SU-DHL-6 (cell line): Measurements from ENCODE around the gene TMEM37.

ENCODE experiments used
- H2AFZ ChIP-seq: fragments of 200-600 bp; sonication (generic); 2 replicates; pipeline ENCODE4 v1.6.1; 2014; ENCODE audit warnings: low read depth, mild to moderate bottlenecking, moderate library complexity, mixed read lengths, antibody characterized with exemption, low read length; ENCODE audit not compliant: severe bottlenecking
- H3F3A ChIP-seq: fragments of 200-600 bp; shearing (Covaris generic); 2 replicates; pipeline ENCODE4 v1.6.0; 2016; ENCODE audit warnings: antibody characterized with exemption, mild to moderate bottlenecking; ENCODE audit not compliant: insufficient read depth
- H3K27ac ChIP-seq: fragments of 200-600 bp; sonication (generic); 2 replicates; pipeline ENCODE4 v1.5.1; 2016; ENCODE audit warnings: low read depth, mild to moderate bottlenecking, low read length, moderate library complexity, mixed read lengths
- H3K27me3 ChIP-seq: fragments of 200-600 bp; sonication (generic), shearing (Covaris generic); 2 replicates; pipeline ENCODE4 v1.6.0; 2014; ENCODE audit warnings: mild to moderate bottlenecking, low read length
- H3K36me3 ChIP-seq: fragments of 200-600 bp; sonication (generic); 2 replicates; pipeline ENCODE4 v1.6.1; 2014; ENCODE audit warnings: mild to moderate bottlenecking, low read length, mixed read lengths
- H3K4me2 ChIP-seq: fragments of 300-600, 200-600 bp; shearing (Covaris generic), sonication (generic); 2 replicates; pipeline ENCODE4 v1.6.0; 2014; ENCODE audit warnings: low read length, low read depth, mild to moderate bottlenecking; ENCODE audit not compliant: poor library complexity, severe bottlenecking
- H3K4me3 ChIP-seq: fragments of 200-600 bp; sonication (generic); 2 replicates; pipeline ENCODE4 v1.5.1; 2014; ENCODE audit warnings: antibody characterized with exemption, low read length, mild to moderate bottlenecking, mixed read lengths; ENCODE audit not compliant: insufficient read depth, poor library complexity, severe bottlenecking
- H3K79me2 ChIP-seq: fragments of 200-600 bp; sonication (generic); 2 replicates; pipeline ENCODE4 v1.6.1; 2014; ENCODE audit warnings: mild to moderate bottlenecking, low read length, moderate library complexity; ENCODE audit not compliant: insufficient read depth
- H3K9ac ChIP-seq: fragments of 200-600 bp; sonication (generic); 2 replicates; pipeline ENCODE4 v1.7.0; 2014; ENCODE audit warnings: mild to moderate bottlenecking, low read length
- H3K9me2 ChIP-seq: fragments of 200-600 bp; sonication (generic); replicated peaks from 2 replicates; pipeline ENCODE4 v1.6.1; 2014; ENCODE audit warnings: low read length; ENCODE audit not compliant: insufficient read depth
- H3K9me3 ChIP-seq: fragments of 200-600 bp; sonication (generic); 2 replicates; pipeline ENCODE4 v1.6.1; 2014; ENCODE audit warnings: low read length, mixed read lengths; ENCODE audit not compliant: insufficient read depth
- H4K20me1 ChIP-seq: fragments of 200-600 bp; sonication (generic); 2 replicates; pipeline ENCODE4 v1.6.1; 2014; ENCODE audit warnings: low read depth, mild to moderate bottlenecking, antibody characterized with exemption, low read length, moderate library complexity, mixed read lengths
- EZH2phosphoT487 ChIP-seq: fragments of 200-600 bp; sonication (generic), shearing (Covaris generic); conservative IDR thresholded peaks from 2 replicates; pipeline ENCODE4 v1.6.1; 2018; ENCODE audit warnings: mild to moderate bottlenecking, antibody characterized with exemption, low read length, moderate library complexity, mixed read lengths
- TF ChIP-seq, protein P1 (sequence below): fragments of 200-600 bp; sonication (generic); IDR thresholded peaks from one replicate; pipeline ENCODE4 v1.5.1; 2017; ENCODE audit warnings: antibody characterized with exemption, mild to moderate bottlenecking, low read length, moderate library complexity; ENCODE audit not compliant: insufficient read depth, poor library complexity, severe bottlenecking

The TMEM37 gene

DNA sequence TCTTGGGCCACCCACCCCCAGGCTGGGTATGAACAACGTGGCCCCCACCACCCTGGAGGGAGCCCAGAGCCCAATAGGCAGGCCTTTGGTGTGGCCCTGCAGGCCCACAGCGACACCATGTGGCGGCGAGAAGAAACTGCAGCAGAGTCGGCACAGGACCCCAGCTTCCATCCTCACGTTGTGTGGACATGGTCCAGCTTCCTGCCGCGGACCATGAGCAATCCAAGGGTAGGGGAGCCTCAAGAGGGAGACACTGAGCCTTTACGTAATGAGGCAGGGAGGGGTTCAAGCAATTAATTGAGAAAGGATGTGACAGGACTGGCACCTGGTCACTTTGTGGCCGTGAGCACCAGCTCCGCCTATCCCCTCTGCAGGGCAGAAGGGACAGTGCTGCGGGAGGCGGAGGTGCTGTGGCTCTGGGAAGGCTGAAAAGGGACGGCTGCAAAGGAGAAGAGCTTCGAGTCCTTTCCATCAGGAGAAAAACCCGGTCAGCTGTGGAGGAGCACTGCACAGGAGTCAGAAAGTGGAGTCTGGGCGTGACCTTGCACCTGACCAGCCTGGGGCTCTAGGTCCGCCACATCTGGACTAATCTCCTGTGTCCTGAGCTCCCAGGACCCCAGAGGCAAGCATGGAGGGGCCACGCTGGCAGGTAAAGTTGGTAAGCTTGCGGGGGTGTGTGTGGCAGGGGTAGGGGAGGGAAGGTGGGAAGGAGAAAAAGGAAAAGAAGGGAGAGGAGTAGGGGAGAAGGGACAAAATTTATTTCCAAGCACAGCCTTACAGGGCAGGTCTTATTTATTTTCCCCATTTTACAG lies 44.9 kb downstream of the TMEM37 start:
- H3K27ac ChIP-seq: no peak overlapping the region
- no peak overlapping the region for H3K9ac ChIP-seq
- H3K79me2 ChIP-seq: no peaks in the 10 kb centered on the region
- TF ChIP-seq, protein P1, sequence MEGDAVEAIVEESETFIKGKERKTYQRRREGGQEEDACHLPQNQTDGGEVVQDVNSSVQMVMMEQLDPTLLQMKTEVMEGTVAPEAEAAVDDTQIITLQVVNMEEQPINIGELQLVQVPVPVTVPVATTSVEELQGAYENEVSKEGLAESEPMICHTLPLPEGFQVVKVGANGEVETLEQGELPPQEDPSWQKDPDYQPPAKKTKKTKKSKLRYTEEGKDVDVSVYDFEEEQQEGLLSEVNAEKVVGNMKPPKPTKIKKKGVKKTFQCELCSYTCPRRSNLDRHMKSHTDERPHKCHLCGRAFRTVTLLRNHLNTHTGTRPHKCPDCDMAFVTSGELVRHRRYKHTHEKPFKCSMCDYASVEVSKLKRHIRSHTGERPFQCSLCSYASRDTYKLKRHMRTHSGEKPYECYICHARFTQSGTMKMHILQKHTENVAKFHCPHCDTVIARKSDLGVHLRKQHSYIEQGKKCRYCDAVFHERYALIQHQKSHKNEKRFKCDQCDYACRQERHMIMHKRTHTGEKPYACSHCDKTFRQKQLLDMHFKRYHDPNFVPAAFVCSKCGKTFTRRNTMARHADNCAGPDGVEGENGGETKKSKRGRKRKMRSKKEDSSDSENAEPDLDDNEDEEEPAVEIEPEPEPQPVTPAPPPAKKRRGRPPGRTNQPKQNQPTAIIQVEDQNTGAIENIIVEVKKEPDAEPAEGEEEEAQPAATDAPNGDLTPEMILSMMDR: peak; percentile 79
- no peak for TF ChIP-seq EZH2phosphoT487
- H3K27me3 ChIP-seq: no peaks in the 10 kb centered on the region
- H3K36me3 ChIP-seq: no peaks in the 10 kb centered on the region
- no peak overlapping the region for H2AFZ ChIP-seq
- no peaks in the 10 kb centered on the region for H3F3A ChIP-seq
- H3K4me2 ChIP-seq: no peak overlapping the region
- no peaks in the 10 kb centered on the region for H4K20me1 ChIP-seq
- no peaks in the 10 kb centered on the region for H3K9me3 ChIP-seq
- H3K4me3 ChIP-seq: no peak overlapping the region
- H3K9me2 ChIP-seq: no peaks in the 10 kb centered on the region

DNA sequence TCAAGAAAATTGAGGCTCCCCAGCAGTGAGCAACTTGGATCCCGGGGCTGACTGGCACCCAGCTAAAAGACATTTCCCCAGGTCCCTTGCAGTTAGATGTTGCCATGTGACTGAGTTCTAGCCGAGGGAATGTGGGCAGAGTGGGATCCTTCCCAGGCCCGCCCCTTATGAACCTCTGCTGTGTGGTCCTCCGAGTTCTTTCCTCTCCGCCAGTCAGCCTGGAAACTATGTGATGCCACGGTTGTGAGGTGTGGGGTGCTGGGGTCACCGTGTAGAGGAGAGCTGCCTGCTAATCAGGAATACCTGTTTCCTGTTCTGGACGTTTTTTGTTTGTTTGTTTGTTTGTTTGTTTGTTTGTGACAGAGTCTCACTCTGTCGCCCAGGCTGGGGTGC lies 45.5 kb downstream of the TMEM37 start:
- Histone ChIP-seq H3K27me3 (no peaks in the 10 kb centered on the region), H3K4me2 (no peak overlapping the region), H3K4me3 (no peak overlapping the region), H3K9ac (no peak overlapping the region), H3K27ac (no peak overlapping the region), H3K9me3 (no peaks in the 10 kb centered on the region), H4K20me1 (no peaks in the 10 kb centered on the region), H3K36me3 (no peaks in the 10 kb centered on the region), H3F3A (no peaks in the 10 kb centered on the region), H3K79me2 (no peaks in the 10 kb centered on the region), H3K9me2 (no peaks in the 10 kb centered on the region), H2AFZ (no peak overlapping the region)
- TF ChIP-seq EZH2phosphoT487: no peak
- TF ChIP-seq, protein P1: no peak

DNA sequence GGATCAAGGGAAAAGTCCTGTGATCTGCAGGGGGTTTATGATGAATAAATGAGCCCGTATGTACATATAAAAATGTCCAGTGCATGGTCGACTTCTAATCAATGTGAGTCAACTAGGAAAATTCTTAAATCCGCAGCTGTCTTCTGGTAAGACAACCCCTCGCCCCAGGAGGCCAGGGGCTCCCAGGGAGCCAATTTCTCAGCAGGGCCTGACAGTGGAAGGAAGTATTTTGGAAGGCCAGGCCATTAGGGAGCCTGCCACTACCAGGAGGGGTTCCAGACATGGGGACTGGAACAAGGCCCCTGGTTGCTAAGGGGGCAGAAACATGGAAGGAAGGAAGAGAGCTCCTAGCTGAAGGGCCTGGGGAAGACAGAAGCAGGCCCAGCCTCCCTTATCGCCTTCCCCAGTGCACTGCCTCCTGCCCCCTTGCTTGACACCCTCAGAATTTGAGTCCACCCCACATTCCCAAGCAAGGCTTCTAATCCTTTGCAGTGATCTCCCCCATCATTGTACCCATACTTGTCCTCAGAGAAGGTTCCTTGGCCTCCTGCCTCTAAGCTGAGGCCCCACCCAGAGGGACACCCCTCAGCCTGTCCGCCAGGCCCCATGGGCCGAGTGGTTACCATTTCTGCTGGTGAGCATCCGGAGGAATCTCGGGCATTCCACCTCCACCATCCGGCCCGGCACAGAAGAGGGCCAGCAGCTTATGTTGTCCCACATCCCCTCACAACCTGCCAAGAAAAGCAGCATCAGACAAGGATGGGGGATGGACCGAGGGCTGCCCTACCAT lies 46.7 kb downstream of the TMEM37 start:
- TF ChIP-seq, protein P1: no peak
- no peak for TF ChIP-seq EZH2phosphoT487
- Histone ChIP-seq H2AFZ (no peak overlapping the region), H3K4me2 (no peak overlapping the region), H3K9ac (no peak overlapping the region), H4K20me1 (no peaks in the 10 kb centered on the region), H3F3A (no peaks in the 10 kb centered on the region), H3K36me3 (no peaks in the 10 kb centered on the region), H3K4me3 (no peak overlapping the region), H3K27me3 (no peaks in the 10 kb centered on the region), H3K79me2 (no peaks in the 10 kb centered on the region), H3K9me3 (no peaks in the 10 kb centered on the region), H3K9me2 (no peaks in the 10 kb centered on the region), H3K27ac (no peak overlapping the region)
